HG03575 (cell line): ENCODE measurements around the gene NPAS3.

Source experiments
- ATAC-seq: cut with Tn5 transposase; IDR thresholded peaks from one replicate; pipeline ENCODE4 v1.9.1; 2021; ENCODE audit not compliant: unreplicated experiment, insufficient number of reproducible peaks, low FRiP score; ENCODE audit errors: extremely low read depth

Gene NPAS3

GRCh38 chr14:32938719-32939253, at the start of gene NPAS3:
Gene NPAS3, plus strand, starts transcription at chr14:32938879.
- no peak for ATAC-seq

GRCh38 chr14:32896979-32897697, 41.5 kb upstream of the NPAS3 start:
- ATAC-seq, result no peak

- ATAC-seq, result no peak
Measured at GRCh38 chr14:32897698-32898064, 41.0 kb upstream of the NPAS3 start.

GRCh38 chr14:32898876-32899275, 39.8 kb upstream of the NPAS3 start:
- ATAC-seq, result no peak

GRCh38 chr14:32900547-32900946, 38.1 kb upstream of the NPAS3 start:
- no peak for ATAC-seq

- ATAC-seq, result no peak
Measured at GRCh38 chr14:32905013-32905412, 33.7 kb upstream of the NPAS3 start.

GRCh38 chr14:32906672-32907071, 32.0 kb upstream of the NPAS3 start:
- no peak for ATAC-seq

- ATAC-seq, result no peak
Measured at GRCh38 chr14:32908196-32909084, 30.2 kb upstream of the NPAS3 start.

GRCh38 chr14:32913725-32914124, 25.0 kb upstream of the NPAS3 start:
- ATAC-seq, result no peak

GRCh38 chr14:32914391-32914790, 24.3 kb upstream of the NPAS3 start:
- ATAC-seq, result no peak

- ATAC-seq, result no peak
Measured at GRCh38 chr14:32920696-32921276, 17.9 kb upstream of the NPAS3 start.

GRCh38 chr14:32925439-32925838, 13.2 kb upstream of the NPAS3 start:
- no peak for ATAC-seq

GRCh38 chr14:32932302-32932913, 6.3 kb upstream of the NPAS3 start:
- no peak for ATAC-seq

- no peak for ATAC-seq
Measured at GRCh38 chr14:32932914-32933628, 5.6 kb upstream of the NPAS3 start.

- no peak for ATAC-seq
Measured at GRCh38 chr14:32933629-32934072, 5.0 kb upstream of the NPAS3 start.

GRCh38 chr14:32934073-32934880, 4.4 kb upstream of the NPAS3 start:
- ATAC-seq, result no peak

- no peak for ATAC-seq
Measured at GRCh38 chr14:32934881-32935633, 3.6 kb upstream of the NPAS3 start.
